Stomach smooth muscle (tissue), 2 donors: Measurements from ENCODE around the gene PTOV1.

Source experiments
- H3K27ac ChIP-seq: one replicate; pipeline ENCODE4 v1.7.0; 2013; ENCODE audit warnings: mild to moderate bottlenecking, low read length, inconsistent platforms
- H3K27me3 ChIP-seq, 2 donors: one replicate each; pipeline ENCODE4 v1.7.0; 2013; ENCODE audit warnings: low read length in 2 of 2; ENCODE audit not compliant: insufficient read depth in 2 of 2, control insufficient read depth in 1 of 2
- H3K36me3 ChIP-seq, 2 donors: one replicate each; pipeline ENCODE4 v1.7.0; 2013; ENCODE audit warnings: low read length in 2 of 2; ENCODE audit not compliant: control insufficient read depth in 2 of 2, insufficient read depth in 2 of 2
- H3K4me1 ChIP-seq: one replicate; pipeline ENCODE4 v1.7.0; 2013; ENCODE audit warnings: low read length; ENCODE audit not compliant: control insufficient read depth, insufficient read depth
- H3K4me3 ChIP-seq, 2 donors: one replicate each; pipeline ENCODE4 v1.7.0; 2013; ENCODE audit warnings: low read length in 2 of 2
- H3K9ac ChIP-seq, 2 donors: one replicate each; pipeline ENCODE4 v1.7.0; 2013; ENCODE audit warnings: low read length in 2 of 2, mild to moderate bottlenecking in 1 of 2
- H3K9me3 ChIP-seq, 2 donors: one replicate each; pipeline ENCODE4 v1.7.0; 2013; ENCODE audit warnings: low read length in 2 of 2; ENCODE audit not compliant: control insufficient read depth in 2 of 2
- donor health status: healthy.
- donor health status: Pancreatic carcinoma.

PTOV1 gene

GRCh38 chr19:49908480-49909420 is 57.8 kb downstream of the PTOV1 start:
- H3K27ac ChIP-seq, result no peak overlapping the region
- H3K36me3 ChIP-seq, result peaks cover 12 to 30% of the 10 kb centered on the region in 2 donors

GRCh38 chr19:49910179-49910578 is 59.2 kb downstream of the PTOV1 start:
- Histone ChIP-seq H3K27me3 (no peaks in the 10 kb centered on the region), H3K27ac (no peak overlapping the region), H3K4me1 (peaks cover 4% of the 10 kb centered on the region), H3K9ac (no peak overlapping the region), H3K36me3 (peaks cover 12 to 36% of the 10 kb centered on the region in 2 donors), H3K9me3 (no peaks in the 10 kb centered on the region), H3K4me3 (no peak overlapping the region)

More at GRCh38 chr19:49908480-49909420, 57.8 kb downstream of the PTOV1 start:
- Histone ChIP-seq H3K9me3 (no peaks in the 10 kb centered on the region), H3K4me1 (peaks cover 4% of the 10 kb centered on the region), H3K9ac (no peak overlapping the region), H3K27me3 (no peaks in the 10 kb centered on the region), H3K4me3 (no peak overlapping the region)
